Measurements from ENCODE around the gene COPS7A. TPM values are rescaled to one million over a fixed set of nuclear protein-coding genes. Genes with fewer than 3 reads are reported as not detected.
"Not testable (repeated sequence)": the region's sequence is repeated elsewhere in the genome, so short reads cannot be mapped to it uniquely, and the experiment has no call there.

Gene COPS7A
- total RNA-seq, 1 donor = 79.9 TPM

- no peak overlapping the region for H3K4me3 ChIP-seq (ENCODE audit: low read depth, low read length)
- TF ChIP-seq, protein P1, sequence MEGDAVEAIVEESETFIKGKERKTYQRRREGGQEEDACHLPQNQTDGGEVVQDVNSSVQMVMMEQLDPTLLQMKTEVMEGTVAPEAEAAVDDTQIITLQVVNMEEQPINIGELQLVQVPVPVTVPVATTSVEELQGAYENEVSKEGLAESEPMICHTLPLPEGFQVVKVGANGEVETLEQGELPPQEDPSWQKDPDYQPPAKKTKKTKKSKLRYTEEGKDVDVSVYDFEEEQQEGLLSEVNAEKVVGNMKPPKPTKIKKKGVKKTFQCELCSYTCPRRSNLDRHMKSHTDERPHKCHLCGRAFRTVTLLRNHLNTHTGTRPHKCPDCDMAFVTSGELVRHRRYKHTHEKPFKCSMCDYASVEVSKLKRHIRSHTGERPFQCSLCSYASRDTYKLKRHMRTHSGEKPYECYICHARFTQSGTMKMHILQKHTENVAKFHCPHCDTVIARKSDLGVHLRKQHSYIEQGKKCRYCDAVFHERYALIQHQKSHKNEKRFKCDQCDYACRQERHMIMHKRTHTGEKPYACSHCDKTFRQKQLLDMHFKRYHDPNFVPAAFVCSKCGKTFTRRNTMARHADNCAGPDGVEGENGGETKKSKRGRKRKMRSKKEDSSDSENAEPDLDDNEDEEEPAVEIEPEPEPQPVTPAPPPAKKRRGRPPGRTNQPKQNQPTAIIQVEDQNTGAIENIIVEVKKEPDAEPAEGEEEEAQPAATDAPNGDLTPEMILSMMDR (IDR thresholded peaks at IDR 0.05; ENCODE audit: insufficient read depth, low read depth, low read length) = no peak
- no peak for DNase-seq (ENCODE audit: low read depth)
Measured at GRCh38 chr12:6703631-6704030, 20.2 kb upstream of the COPS7A start.

- not testable (repeated sequence) for H3K4me3 ChIP-seq (ENCODE audit: low read depth, low read length); DNase-seq (ENCODE audit: low read depth)
Measured at GRCh38 chr12:6708351-6708750, 15.5 kb upstream of the COPS7A start.

DNA sequence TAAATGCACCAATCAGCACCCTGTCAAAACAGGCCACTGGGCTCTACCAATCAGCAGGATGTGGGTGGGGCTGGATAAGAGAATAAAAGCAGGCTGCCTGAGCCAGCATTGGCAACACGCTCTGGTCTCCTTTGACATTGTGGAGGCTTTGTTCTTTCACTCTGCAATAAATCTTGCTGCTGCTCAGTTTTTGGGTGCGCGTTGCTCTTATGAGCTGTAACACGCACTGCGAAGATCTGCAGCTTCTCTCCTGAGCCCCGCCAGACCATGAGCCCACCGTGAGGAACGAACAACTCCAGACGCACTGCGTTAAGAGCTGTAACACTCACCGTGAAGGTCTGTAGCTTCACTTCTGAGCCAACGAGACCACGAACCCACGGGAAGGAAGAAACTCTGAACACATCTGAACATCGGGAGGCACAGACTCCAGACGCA lies 14.9 kb upstream of the COPS7A start:
- H3K4me3 ChIP-seq (ENCODE audit: low read depth, low read length) = no peak overlapping the region
- no peak for DNase-seq (ENCODE audit: low read depth)
- TF ChIP-seq, protein P1 (IDR thresholded peaks at IDR 0.05; ENCODE audit: insufficient read depth, low read depth, low read length) = no peak

GRCh38 chr12:6716031-6716873 lies 7.6 kb upstream of the COPS7A start:
- not testable (repeated sequence) for DNase-seq (ENCODE audit: low read depth); H3K4me3 ChIP-seq (ENCODE audit: low read depth, low read length)

DNA sequence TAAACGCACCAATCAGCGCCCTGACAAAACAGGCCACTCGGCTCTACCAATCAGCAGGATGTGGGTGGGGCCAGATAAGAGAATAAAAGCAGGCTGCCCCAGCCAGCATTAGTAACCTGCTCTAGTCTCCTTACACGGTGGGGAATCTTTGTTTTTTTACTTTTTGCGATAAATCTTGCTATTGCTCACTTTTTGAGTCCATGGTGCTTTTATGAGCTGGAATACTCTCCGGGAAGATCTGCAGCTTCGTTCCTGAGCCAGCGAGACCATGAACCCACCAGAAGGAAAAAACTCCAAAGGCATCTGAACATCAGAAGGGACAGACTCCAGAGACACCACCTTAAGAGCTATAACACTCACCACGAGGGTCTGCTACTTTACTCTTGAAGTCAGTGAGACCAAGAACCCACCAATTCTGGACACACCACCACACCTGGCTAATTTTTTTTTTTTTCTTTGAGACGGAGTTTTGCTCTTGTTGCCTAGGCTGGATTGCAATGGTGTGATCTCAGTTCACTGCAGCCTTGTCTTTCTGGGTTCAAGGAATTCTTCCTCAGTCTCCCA lies 6.9 kb upstream of the COPS7A start:
- no peak overlapping the region for H3K4me3 ChIP-seq (ENCODE audit: low read depth, low read length)
- no peak for DNase-seq (ENCODE audit: low read depth)
- TF ChIP-seq, protein P1 (IDR thresholded peaks at IDR 0.05; ENCODE audit: insufficient read depth, low read depth, low read length) = no peak

DNA sequence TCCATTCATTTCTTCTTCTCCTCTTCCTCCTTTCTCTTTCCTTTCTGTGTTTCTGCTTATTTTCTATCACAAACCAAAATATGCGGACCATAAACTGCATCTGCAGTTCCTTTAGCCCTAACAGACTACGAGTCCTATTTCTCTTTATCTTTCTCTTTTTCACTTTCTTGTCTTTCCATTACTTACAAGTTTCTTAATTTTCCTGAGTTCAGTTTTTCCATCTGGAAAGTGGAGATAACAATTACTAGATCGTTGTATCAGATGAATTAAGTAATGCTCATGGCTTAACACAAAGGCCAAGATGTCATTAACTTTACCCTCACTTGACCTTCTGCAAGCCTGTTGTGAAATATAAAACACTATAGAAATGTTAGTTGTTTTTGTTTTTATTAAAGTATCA lies 983 bp upstream of the COPS7A start:
- H3K4me3 ChIP-seq (ENCODE audit: low read depth, low read length) = no peak overlapping the region
- TF ChIP-seq, protein P1 (IDR thresholded peaks at IDR 0.05; ENCODE audit: insufficient read depth, low read depth, low read length) = no peak
- no peak for DNase-seq (ENCODE audit: low read depth)

GRCh38 chr12:6724409-6724797 lies 557 bp downstream of the COPS7A start:
- peak overlapping the region; percentile 65 for H3K4me3 ChIP-seq (ENCODE audit: low read depth, low read length)
- TF ChIP-seq, protein P1 (IDR thresholded peaks at IDR 0.05; ENCODE audit: insufficient read depth, low read depth, low read length) = no peak
- DNase-seq (ENCODE audit: low read depth) = no peak

DNA sequence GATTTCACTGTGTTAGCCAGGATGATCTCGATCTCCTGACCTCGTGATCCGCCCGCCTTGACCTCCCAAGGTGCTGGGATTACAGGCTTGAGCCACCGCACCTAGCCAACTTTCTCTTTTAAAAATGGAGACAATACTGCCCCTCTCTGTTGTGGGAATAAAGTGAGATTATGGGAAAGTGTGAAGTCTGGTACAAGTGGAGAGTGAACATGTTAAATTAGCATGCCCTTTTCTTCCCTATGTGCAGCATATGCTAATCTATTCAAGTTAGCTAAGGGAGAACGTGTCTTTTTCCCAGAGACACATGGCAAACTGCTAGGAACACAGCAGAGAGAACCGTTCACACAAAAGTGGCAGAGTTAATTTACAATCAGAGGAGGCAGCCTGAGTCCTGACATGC lies 1.5 kb downstream of the COPS7A start:
- DNase-seq (ENCODE audit: low read depth) = no peak
- H3K4me3 ChIP-seq (ENCODE audit: low read depth, low read length) = no peak overlapping the region
- TF ChIP-seq, protein P1 (IDR thresholded peaks at IDR 0.05; ENCODE audit: insufficient read depth, low read depth, low read length) = no peak
